ENCODE data around the gene SAMD14. TPM values are rescaled to one million over a fixed set of nuclear protein-coding genes. Genes with fewer than 3 reads are reported as not detected.

Gene SAMD14
- total and polyA plus RNA-seq, 10 of the 15 experiments (the other 5 are each of a cell fraction or from before 2014, with no cell fraction given): 0.06 to 1.7 (median 0.25) TPM; not detected in 3

DNA sequence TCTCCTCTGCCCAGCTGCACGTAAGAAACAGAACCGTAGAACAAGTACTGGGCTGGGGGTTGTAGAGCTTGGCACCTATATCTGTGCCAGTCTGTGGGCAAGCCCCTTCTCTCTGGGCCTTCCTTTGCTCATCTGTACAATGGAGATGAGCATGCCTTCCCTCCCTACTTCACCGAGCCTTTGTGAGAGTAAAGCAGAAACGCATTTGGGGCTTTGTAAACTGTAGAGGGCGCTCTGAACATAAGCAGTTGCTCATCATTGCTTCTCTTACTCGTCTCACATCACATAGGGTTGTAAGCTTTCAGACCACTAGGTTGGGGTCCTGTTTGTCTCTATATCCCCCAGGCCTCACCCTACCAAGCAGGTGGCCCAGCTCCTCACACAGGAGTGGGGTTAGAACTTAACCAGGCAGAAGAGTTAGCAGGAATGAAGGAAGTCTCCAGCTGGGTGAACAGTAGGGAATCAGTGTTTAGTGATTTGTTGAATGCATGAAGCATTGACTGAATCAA, 15.1 kb downstream of the SAMD14 start (continued):
- peak; percentile 64 for TF ChIP-seq RAD21 (IDR thresholded peaks at IDR 0.05; ENCODE audit: insufficient read depth, low read depth, low read length)

DNA sequence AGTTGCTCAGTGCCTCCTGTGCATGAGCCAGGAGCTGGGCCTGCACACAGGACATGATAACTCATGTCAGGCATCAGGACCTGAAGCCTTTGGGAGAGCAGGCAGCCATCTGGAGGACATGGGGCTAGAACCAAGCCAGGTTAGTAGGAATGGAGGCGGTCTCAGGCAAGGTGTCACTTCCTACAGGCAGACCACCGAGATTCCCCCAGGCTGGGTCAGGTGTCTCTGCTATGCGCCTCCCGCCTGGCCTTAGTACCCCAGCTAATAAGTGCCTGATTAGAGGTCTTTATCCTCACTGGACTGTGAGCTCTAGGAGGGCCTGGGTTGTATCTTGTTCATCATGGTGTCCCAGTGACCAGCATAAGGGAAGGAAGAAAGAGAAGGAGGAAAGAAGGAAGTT, 15.6 kb downstream of the SAMD14 start:
- peaks cover 6% of the 10 kb centered on the region in 2 experiments; a peak in 3 of 4 replicates for H3K27me3 ChIP-seq (replicated peaks in 1 of 2; ENCODE audit: control insufficient read depth in 2 of 2, insufficient read depth in 2 of 2, low read length in 1 of 2)
- WGBS (ENCODE audit: insufficient coverage, insufficient replicate concordance, low lambda C conversion rate, missing lambda C conversion rate): 50% methylated on average over 4 of the region's 4 CpGs
- POLR2A ChIA-PET: interaction anchor here (1.5 kb wide), 1 partner anchor 38 kb away, joined by 4 read pairs; no protein-coding TSS in a partner anchor
- H4K20me1 ChIP-seq (ENCODE audit: control insufficient read depth, insufficient read depth): no peaks in the 10 kb centered on the region
- SMC1A ChIA-PET (ENCODE audit: uncharacterized antibody, unreplicated experiment): interaction anchor here (0.7 to 2.3 kb wide), 8 partner anchors 20 to 83 kb away, joined by 3 to 12 read pairs (median 6); no protein-coding TSS in a partner anchor
- no peaks in the 10 kb centered on the region for H3K4me1 ChIP-seq (ENCODE audit: control insufficient read depth, insufficient read depth, low read length)
- no peak overlapping the region for H3K9ac ChIP-seq (ENCODE audit: control insufficient read depth, insufficient read depth, low read length)
- H2AFZ ChIP-seq (ENCODE audit: control insufficient read depth, low read depth, low read length): no peak overlapping the region
- no peak for FAIRE-seq
- no peak for ATAC-seq
- no peak overlapping the region for H3K4me2 ChIP-seq (ENCODE audit: control insufficient read depth, insufficient read depth)
- no peak overlapping the region for H3K4me3 ChIP-seq
- in situ Hi-C loops (cut with MboI) (no loop called here), intact Hi-C loops (cut with micrococcal nuclease; ENCODE audit: unreplicated experiment) (no loop called here)
- no peaks in the 10 kb centered on the region for H3K9me3 ChIP-seq (replicated peaks; ENCODE audit: control insufficient read depth, insufficient read depth, low read length)
- TF ChIP-seq PKNOX1 (IDR thresholded peaks at IDR 0.05) (no peak), NFYB (IDR thresholded peaks at IDR 0.05; ENCODE audit: insufficient read depth, low read depth, low read length) (no peak), RCOR1 (conservative IDR thresholded peaks at IDR 0.05; ENCODE audit: low read depth, low read length) (no peak), GATAD2B (conservative IDR thresholded peaks at IDR 0.05; ENCODE audit: low read depth) (no peak), ZSCAN29 (IDR thresholded peaks at IDR 0.05) (no peak), CHD4 (IDR thresholded peaks at IDR 0.05) (no peak), CHD2 (IDR thresholded peaks at IDR 0.05; ENCODE audit: borderline replicate concordance, low read depth, low read length) (no peak), JUND (IDR thresholded peaks at IDR 0.05; ENCODE audit: low read depth, low read length) (no peak), STAT1 (conservative IDR thresholded peaks at IDR 0.05) (no peak), NR2C1 (IDR thresholded peaks at IDR 0.05) (no peak), SP1 (IDR thresholded peaks at IDR 0.05; ENCODE audit: low read depth, low read length) (no peak), WRNIP1 (IDR thresholded peaks at IDR 0.05; ENCODE audit: borderline replicate concordance, low read depth, low read length) (no peak), MTA3 (IDR thresholded peaks at IDR 0.05; ENCODE audit: borderline replicate concordance, low read length) (no peak), TBL1XR1 (IDR thresholded peaks at IDR 0.05; ENCODE audit: low read depth, low read length) (no peak), MEF2A (IDR thresholded peaks at IDR 0.05; ENCODE audit: insufficient read depth, low read depth, low read length) (no peak)
- TF ChIP-seq, protein P1, sequence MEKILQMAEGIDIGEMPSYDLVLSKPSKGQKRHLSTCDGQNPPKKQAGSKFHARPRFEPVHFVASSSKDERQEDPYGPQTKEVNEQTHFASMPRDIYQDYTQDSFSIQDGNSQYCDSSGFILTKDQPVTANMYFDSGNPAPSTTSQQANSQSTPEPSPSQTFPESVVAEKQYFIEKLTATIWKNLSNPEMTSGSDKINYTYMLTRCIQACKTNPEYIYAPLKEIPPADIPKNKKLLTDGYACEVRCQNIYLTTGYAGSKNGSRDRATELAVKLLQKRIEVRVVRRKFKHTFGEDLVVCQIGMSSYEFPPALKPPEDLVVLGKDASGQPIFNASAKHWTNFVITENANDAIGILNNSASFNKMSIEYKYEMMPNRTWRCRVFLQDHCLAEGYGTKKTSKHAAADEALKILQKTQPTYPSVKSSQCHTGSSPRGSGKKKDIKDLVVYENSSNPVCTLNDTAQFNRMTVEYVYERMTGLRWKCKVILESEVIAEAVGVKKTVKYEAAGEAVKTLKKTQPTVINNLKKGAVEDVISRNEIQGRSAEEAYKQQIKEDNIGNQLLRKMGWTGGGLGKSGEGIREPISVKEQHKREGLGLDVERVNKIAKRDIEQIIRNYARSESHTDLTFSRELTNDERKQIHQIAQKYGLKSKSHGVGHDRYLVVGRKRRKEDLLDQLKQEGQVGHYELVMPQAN (conservative IDR thresholded peaks at IDR 0.05): no peak
- TF ChIP-seq, protein P2, sequence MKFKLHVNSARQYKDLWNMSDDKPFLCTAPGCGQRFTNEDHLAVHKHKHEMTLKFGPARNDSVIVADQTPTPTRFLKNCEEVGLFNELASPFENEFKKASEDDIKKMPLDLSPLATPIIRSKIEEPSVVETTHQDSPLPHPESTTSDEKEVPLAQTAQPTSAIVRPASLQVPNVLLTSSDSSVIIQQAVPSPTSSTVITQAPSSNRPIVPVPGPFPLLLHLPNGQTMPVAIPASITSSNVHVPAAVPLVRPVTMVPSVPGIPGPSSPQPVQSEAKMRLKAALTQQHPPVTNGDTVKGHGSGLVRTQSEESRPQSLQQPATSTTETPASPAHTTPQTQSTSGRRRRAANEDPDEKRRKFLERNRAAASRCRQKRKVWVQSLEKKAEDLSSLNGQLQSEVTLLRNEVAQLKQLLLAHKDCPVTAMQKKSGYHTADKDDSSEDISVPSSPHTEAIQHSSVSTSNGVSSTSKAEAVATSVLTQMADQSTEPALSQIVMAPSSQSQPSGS (IDR thresholded peaks at IDR 0.05; ENCODE audit: low read length): no peak
- RAD21 ChIA-PET (ENCODE audit: unreplicated experiment): interaction anchor here (0.8 to 2.1 kb wide), 7 partner anchors 16 to 180 kb away, joined by 3 to 19 read pairs (median 3); partner anchors contain the start of gene SAMD14
- BruUV-seq (replicated peaks): no TSS peak
- no peak overlapping the region for H3K27ac ChIP-seq (ENCODE audit: control insufficient read depth, insufficient read depth)
- CTCF ChIA-PET: interaction anchor here (0.8 to 3.1 kb wide), 35 partner anchors 9 to 283 kb away, joined by 3 to 38 read pairs (median 5); partner anchors contain the start of genes LRRC59, SGCA and TMEM92
- DNase-seq (ENCODE audit: low read depth, low spot score): no peak
- H3K36me3 ChIP-seq (ENCODE audit: control insufficient read depth in 2 of 2, insufficient read depth in 2 of 2, low read length in 1 of 2): no peaks in the 10 kb centered on the region
- H3K79me2 ChIP-seq (ENCODE audit: control insufficient read depth, insufficient read depth, low read length): no peaks in the 10 kb centered on the region

All from GM12878 (cell line).